Loucy (cell line): ENCODE data around the gene STRN3.
"Not testable (repeated sequence)": the region's sequence is repeated elsewhere in the genome, so short reads cannot be mapped to it uniquely, and the experiment has no call there.

Experiments
- EZH2phosphoT487 ChIP-seq: fragments of 200-600 bp; IDR thresholded peaks from 2 replicates; pipeline ENCODE4 v1.6.1; 2018; ENCODE audit warnings: antibody characterized with exemption, mild to moderate bottlenecking, moderate library complexity, borderline replicate concordance
- TF ChIP-seq, protein P1 (sequence below): fragments of 200-600 bp; sonication (generic); conservative IDR thresholded peaks from 2 replicates; pipeline ENCODE4 v1.5.1; 2014; ENCODE audit warnings: mild to moderate bottlenecking, antibody characterized with exemption, low read length

DNA sequence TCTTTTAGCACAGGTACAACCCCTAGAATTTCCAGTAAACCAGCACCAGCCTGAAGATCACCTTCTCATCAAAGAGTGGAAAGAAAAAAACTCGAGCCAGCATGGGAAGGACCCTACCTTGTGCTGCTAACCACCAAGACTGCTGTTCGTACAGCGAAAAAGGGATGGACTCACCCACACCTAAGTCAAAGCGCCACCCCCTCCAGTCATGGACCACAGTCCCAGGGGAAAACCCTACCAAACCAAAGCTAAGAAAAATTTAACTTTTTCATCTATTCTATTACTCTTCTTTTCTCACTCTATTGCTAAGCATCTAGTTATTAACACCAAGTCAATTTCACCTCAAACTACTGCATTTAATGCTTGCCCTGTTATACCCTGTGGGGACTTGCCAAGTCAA is 56.4 kb downstream of the STRN3 start:
- TF ChIP-seq, protein P1, sequence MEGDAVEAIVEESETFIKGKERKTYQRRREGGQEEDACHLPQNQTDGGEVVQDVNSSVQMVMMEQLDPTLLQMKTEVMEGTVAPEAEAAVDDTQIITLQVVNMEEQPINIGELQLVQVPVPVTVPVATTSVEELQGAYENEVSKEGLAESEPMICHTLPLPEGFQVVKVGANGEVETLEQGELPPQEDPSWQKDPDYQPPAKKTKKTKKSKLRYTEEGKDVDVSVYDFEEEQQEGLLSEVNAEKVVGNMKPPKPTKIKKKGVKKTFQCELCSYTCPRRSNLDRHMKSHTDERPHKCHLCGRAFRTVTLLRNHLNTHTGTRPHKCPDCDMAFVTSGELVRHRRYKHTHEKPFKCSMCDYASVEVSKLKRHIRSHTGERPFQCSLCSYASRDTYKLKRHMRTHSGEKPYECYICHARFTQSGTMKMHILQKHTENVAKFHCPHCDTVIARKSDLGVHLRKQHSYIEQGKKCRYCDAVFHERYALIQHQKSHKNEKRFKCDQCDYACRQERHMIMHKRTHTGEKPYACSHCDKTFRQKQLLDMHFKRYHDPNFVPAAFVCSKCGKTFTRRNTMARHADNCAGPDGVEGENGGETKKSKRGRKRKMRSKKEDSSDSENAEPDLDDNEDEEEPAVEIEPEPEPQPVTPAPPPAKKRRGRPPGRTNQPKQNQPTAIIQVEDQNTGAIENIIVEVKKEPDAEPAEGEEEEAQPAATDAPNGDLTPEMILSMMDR, result not testable (repeated sequence)
- not testable (repeated sequence) for TF ChIP-seq EZH2phosphoT487
